Stimulated activated CD8-positive, alpha-beta memory T cell treated with anti-CD3 and anti-CD28 coated beads, Interleukin-12 subunit alpha, Interleukin-12 subunit beta, amount 100 ng/mL, for 24 hours (primary cell): ENCODE results near the gene ARRDC3.

Experiments used
- DNase-seq: peaks from one replicate; pipeline ENCODE4 v3.0.0-alpha.2; 2020; ENCODE audit errors: extremely low read depth

Gene ARRDC3

GRCh38 chr5:91384671-91385430 is 1.7 kb upstream of the ARRDC3 start:
- DNase-seq, result no peak

DNA sequence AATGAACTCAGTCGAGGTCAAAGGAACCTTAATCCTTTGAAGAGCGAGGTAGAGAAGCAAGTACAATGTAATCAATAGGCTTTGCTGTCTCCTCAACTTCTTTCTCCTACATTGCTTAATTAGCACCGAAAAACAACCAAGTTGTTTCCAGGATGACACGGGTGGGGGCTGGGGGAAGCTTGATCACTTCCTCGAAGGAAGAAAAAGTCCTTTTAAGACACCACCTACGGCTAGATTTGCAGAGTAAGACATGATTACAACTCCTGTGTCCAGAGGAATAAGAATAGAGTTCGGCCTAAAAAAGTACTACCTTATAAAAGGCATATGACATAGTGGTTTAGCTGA is 811 bp upstream of the ARRDC3 start:
- DNase-seq, result no peak

GRCh38 chr5:91382530-91383026 is 539 bp downstream of the ARRDC3 start:
- no peak for DNase-seq

DNA sequence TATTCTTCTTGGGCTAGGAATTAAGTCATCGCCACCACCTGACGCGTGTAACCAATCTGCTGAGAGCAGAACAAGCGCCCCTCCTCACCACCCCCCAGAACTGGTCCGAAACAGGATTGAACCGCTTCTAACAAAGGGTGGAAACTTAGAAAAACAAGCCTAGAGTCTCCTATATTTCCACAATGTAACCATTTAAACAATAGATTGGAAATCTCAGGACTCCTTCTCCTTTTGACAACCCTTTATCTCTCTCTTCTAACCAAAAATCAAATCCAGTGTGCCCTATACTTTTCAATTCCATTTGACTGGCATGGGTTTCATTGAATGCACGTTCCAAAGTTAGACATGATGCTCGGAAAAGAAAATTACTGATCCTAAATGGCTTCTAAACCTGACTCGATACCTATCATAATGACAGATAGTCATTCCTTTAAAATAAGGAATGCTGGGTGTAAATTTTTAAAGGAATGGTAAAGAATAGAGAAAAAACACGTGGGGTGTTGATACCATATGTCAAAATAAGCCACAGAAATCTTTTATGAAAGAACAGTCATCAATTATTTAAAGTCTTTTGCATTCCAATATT is 1.2 kb downstream of the ARRDC3 start:
- DNase-seq, result peak; percentile 36

DNA sequence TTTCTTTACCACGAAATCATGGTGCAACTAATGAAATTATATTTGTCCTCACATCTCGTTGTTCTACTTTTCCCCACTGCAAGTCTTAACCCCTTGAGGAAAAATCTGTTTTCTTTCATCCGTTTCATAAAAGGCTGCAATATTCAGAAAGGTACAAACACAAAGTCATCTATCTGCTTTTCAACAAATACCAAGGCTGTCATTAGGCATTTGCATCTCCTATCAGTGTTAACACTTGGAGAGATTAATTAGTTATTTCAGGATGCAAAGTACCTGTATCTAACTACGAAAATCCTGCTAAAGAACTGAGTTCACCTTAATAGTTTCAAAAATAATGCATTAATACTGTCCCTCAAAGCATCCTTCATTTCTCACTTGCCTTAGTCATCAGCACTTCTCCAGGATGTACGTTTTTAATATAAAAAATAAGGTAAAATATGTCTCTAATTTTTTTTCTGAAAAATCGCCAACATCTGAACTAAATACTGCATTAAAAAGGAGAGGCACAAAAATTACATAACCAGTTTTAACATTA is 1.8 kb downstream of the ARRDC3 start:
- DNase-seq, result no peak

- DNase-seq, result peak; percentile 95
These were observed 2.5 kb downstream of the ARRDC3 start for GRCh38 chr5:91380491-91381238.

DNA sequence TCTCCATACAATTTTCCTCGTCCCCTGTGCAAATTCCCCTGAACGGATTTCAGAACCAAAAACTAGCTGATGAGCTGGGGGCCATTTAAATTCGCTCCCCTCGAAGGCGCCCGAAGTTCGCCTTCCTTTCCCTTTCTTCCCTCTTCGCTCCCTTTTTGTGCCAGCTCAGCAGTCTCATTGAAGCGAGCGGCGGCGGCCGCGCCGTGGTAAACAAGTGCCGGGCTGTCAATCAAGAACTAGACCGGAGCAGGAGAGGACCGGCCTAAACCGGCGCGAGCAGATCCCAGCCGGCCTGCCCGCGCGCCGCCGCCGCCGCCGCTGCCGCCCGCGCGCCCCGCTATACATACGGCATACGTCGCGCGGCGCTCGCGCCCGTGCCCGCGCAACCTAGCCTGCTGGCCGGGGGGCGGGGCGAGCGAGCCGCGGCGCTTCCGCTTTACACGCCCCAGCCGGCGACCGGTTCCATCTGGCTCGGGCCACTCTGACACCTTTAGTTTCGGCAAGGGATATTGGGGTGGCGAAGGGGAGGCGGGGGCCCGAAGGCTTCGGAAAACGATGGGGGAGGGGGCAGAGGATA is 3.1 kb downstream of the ARRDC3 start:
- peak; percentile 91 for DNase-seq

DNA sequence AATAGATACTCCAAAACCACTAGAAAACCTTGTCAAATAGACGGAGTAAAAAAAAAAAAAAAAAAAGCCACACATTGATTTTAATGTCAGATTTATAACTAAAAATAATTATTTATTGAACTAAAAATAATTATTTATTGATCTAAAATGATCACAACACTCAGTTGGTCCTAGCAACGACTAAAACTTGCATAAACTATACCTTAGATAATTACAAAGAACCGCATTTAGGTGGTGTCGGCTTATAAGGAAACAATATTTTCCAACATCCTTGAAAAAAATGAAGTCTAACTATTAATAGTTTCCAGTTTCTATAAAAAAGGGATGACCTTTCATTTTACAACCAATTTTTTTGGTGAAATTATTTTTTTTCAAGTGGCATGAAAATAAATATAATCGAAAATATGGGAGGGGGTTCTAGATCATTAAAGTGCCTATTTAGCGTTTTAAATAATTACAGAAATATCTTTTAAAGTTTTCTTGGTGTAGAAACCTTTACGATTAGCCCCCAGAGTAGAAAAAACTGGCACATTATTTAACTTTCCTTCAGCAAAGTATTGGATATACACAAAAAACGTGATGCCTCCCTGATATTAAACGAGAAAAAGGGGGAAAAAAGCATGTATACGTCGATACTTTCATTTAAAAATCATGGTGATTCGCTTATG is 3.7 kb downstream of the ARRDC3 start:
- DNase-seq, result no peak

- DNase-seq, result no peak
These were observed 4.3 kb downstream of the ARRDC3 start for GRCh38 chr5:91378752-91379211.

GRCh38 chr5:91374893-91375520 is 8.1 kb downstream of the ARRDC3 start:
- no peak for DNase-seq

GRCh38 chr5:91373600-91373999 is 9.5 kb downstream of the ARRDC3 start:
- no peak for DNase-seq

GRCh38 chr5:91373006-91373405 is 10.1 kb downstream of the ARRDC3 start:
- no peak for DNase-seq

GRCh38 chr5:91369480-91369879 is 13.6 kb downstream of the ARRDC3 start:
- no peak for DNase-seq

DNA sequence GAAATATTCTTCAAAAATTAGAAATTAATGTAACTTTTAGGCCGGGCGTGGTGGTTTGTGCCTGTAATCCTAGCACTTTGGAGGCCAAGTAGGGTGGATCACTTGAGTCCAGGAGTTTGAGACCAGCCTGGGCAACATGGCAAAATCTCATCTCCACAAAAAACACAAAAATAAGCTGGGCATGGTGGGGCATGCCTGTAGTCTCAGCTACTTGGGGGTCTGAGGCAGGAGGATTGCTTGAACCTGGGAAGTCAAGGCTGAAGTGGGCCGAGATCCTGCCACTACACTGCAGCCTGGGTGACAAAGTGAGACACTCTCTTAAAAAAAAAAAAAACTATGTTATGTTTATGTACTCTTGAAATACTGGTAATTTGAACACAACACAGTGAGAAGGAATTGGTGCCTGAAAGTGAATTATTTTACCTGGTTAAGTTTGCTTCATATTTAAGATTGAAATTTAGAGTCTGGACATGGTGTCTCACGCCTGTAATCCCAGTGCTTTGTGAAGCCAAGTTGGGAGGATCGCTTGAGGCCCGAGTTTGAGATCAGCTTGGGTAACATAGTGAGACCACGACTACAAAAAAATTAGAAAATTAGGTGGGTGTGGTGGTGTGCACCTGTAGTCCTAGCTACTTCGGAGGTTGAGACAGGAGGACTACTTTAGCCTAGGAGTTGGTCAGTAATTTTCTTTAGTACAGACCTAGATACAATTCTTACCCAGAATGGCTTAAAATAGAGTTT is 15.0 kb downstream of the ARRDC3 start:
- no peak for DNase-seq

DNA sequence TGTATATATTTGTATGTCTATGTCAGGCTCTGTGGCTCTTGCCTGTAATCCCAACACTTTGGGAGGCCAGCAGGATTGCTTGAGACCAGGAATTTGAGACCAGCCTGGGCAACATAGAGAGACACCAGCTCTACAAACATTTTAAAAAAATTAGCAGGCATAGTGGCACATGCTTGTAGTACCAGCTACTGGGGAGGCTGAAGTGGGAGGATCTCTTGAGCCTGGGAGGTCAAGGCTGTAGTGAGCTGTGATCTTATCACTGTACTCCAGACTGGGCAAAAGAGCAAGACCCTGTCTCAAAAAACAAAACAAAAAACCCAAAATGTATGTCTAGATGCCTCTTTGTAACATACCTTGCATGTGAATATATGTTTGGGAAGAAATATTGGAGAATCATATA is 15.8 kb downstream of the ARRDC3 start:
- DNase-seq, result no peak

GRCh38 chr5:91366551-91366950 is 16.6 kb downstream of the ARRDC3 start:
- no peak for DNase-seq

DNA sequence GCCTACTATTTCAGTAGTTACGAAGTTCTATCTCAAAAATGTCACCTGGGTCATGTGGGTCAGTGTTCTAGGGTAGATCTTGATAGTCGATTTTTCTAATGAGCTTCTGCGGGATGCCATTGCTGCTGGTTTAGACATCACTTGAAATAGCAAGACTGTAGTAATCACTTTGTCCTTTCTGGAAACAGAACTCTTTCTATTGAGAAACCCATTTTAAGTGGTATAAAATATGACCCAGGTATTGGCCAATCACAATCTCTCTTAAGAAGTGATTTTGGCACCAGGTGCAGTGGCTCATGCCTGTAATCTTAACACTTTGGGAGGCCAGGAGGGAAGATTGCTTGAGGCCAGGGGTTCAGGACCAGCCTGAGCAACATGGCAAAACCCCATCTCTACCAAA is 17.6 kb downstream of the ARRDC3 start:
- DNase-seq, result no peak

DNA sequence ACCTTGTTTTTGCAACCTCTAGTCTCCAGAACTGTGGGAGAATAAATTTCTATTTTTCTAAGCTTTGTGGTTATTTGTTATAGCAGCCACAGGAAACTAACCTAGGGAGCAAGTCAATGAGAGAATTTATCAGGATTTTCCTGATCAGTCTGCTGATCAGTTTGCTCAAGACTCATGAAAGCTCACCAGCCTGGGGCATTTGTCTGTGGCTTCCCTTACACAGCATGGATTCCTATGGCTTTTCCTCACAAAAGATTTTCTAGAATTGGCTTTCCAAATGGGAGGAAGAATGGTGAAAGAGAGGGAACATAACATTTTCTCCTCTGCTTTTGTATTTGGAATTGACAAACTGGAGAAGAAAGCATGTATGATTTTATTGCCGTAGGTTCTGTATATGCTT is 20.2 kb downstream of the ARRDC3 start:
- DNase-seq, result no peak

GRCh38 chr5:91361790-91362189 is 21.3 kb downstream of the ARRDC3 start:
- no peak for DNase-seq

DNA sequence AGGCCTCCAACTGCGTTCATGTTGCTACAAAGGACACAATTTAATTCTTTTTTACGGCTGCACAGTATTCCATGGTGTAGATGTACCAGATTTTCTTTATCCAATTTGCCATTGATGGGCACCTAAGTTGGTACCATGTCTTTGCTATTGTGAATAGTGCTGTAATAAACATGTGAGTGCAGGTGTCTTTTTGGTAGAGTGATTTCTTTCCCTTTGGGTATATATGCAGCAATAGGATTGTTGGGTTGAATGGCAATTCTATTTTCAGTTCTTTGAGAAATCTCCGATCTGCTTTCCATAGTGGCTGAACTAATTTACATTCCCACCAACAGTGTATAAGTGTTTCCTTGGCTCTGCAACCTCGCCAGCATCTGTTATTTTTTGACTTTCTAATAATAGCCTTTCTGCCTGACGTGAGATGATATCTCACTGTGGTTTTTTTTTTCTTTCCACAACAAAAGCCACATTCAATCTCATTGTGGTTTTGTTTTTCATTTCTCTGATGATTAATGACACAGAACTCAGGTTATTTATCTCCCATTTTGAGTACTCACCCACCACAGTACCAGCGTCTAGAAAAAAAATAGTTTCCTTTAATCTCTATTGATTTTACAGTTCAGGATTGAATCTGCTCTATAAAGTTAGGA is 21.9 kb downstream of the ARRDC3 start:
- DNase-seq, result no peak
